PC-3 (cell line): ENCODE measurements around the gene TRPM2. TPM values are rescaled to one million over a fixed set of nuclear protein-coding genes. Genes with fewer than 3 reads are reported as not detected.

Experiments
- ATAC-seq: fragments of 200-7000 bp; cut with Tn5 transposase; 2 replicates; pipeline ENCODE4 v1.9.1; 2020; ENCODE audit warnings: mild to moderate bottlenecking, moderate library complexity
- BruUV-seq: library from RNA; stranded (reverse); fragments of 400-500 nt; replicated peaks from 2 replicates; lab custom pipeline; 2021; lab: Mats Ljungman, UMichigan
- CTCF ChIA-PET: fragments of 300-600 bp; sonication (Branson Sonifier 250); formaldehyde crosslinking; loops from one replicate; lab custom pipeline; 2022; ENCODE audit warnings: antibody characterized with exemption; lab: Charles Lee
- POLR2A ChIA-PET: fragments of 300-600 bp; sonication (Branson Sonifier 250); formaldehyde crosslinking; loops from one replicate; lab custom pipeline; 2022; ENCODE audit warnings: antibody characterized with exemption; ENCODE audit not compliant: unreplicated experiment; lab: Charles Lee
- DNase-seq: peaks from one replicate; pipeline ENCODE4 v3.0.0-alpha.2; 2015
- H2AFZ ChIP-seq: fragments of 300-600 bp; sonication (generic); 2 replicates; pipeline ENCODE4 v1.6.0; 2016; ENCODE audit warnings: antibody characterized with exemption, low read length
- H3F3A ChIP-seq: fragments of 300-600 bp; sonication (generic); one replicate; pipeline ENCODE4 v1.6.0; 2017; ENCODE audit warnings: antibody characterized with exemption, low read length, control low read depth, mild to moderate bottlenecking; ENCODE audit not compliant: unreplicated experiment
- H3K27ac ChIP-seq: fragments of 300-600 bp; sonication (generic); 2 replicates; pipeline ENCODE4 v1.5.1; 2016; ENCODE audit warnings: mild to moderate bottlenecking, low read length
- H3K27me3 ChIP-seq: fragments of 300-600 bp; sonication (generic); 2 replicates; pipeline ENCODE4 v1.6.1; 2016; ENCODE audit warnings: low read length, mixed read lengths
- H3K36me3 ChIP-seq: fragments of 300-600 bp; sonication (generic); 2 replicates; pipeline ENCODE4 v1.6.1; 2016; ENCODE audit warnings: low read depth, mixed run types, low read length, mixed read lengths
- H3K4me1 ChIP-seq: fragments of 300-600 bp; sonication (generic); 2 replicates; pipeline ENCODE4 v1.5.1; 2016; ENCODE audit warnings: low read length; ENCODE audit not compliant: insufficient read depth
- H3K4me2 ChIP-seq: fragments of 300-600 bp; sonication (generic); 2 replicates; pipeline ENCODE4 v1.6.0; 2016; ENCODE audit warnings: low read length
- H3K4me3 ChIP-seq: fragments of 300-600 bp; sonication (generic); 2 replicates; pipeline ENCODE4 v1.5.1; 2016; ENCODE audit warnings: mild to moderate bottlenecking, low read length, mixed read lengths
- H3K79me2 ChIP-seq: fragments of 300-600 bp; sonication (generic); 2 replicates; pipeline ENCODE4 v1.6.1; 2017; ENCODE audit warnings: low read length, mixed read lengths
- H3K9ac ChIP-seq: fragments of 300-600 bp; sonication (generic); 2 replicates; pipeline ENCODE4 v1.6.0; 2016; ENCODE audit warnings: mild to moderate bottlenecking, low read length
- H3K9me2 ChIP-seq: fragments of 300-600 bp; sonication (generic); replicated peaks from 2 replicates; pipeline ENCODE4 v1.6.1; 2016; ENCODE audit warnings: mixed run types, low read length, mixed read lengths
- H3K9me3 ChIP-seq: fragments of 300-600 bp; sonication (generic); 2 replicates; pipeline ENCODE4 v1.6.1; 2016; ENCODE audit warnings: low read length, mixed read lengths
- H4K20me1 ChIP-seq: fragments of 300-600 bp; sonication (generic); 2 replicates; pipeline ENCODE4 v1.6.1; 2016; ENCODE audit warnings: low read length, mixed read lengths
- CTCF ChIP-seq: fragments of 300-600 bp; sonication (generic); conservative IDR thresholded peaks from 2 replicates; pipeline ENCODE4 v1.5.1; 2017; ENCODE audit warnings: antibody characterized with exemption, low read depth, mild to moderate bottlenecking, low read length
- EZH2 ChIP-seq: fragments of 300-600 bp; sonication (generic); IDR thresholded peaks from one replicate; pipeline ENCODE4 v1.6.1; 2017; ENCODE audit warnings: antibody characterized with exemption, mild to moderate bottlenecking, low read length; ENCODE audit not compliant: unreplicated experiment
- EZH2phosphoT487 ChIP-seq: fragments of 300-600 bp; sonication (generic); IDR thresholded peaks from 2 replicates; pipeline ENCODE4 v1.6.1; 2018; ENCODE audit warnings: mild to moderate bottlenecking, antibody characterized with exemption, low read length, borderline replicate concordance
- intact Hi-C: fragments of 100-400 bp; cut with micrococcal nuclease; formaldehyde crosslinking; loops from 2 replicates; pipeline ENCODE4 v1.9.0; 2023
- total RNA-seq: library from RNA; depleted of rRNA; stranded (reverse); fragments of >200 nt; gene quantifications from 2 replicates; pipeline ENCODE4 v1.2.3, GENCODE V29; 2014

TRPM2 gene
- total RNA-seq, 1 experiment from 2014 or later, result 50.0 TPM

GRCh38 chr21:44418108-44418875 is 64.9 kb downstream of the TRPM2 start:
- ChIA-PET POLR2A (no interaction called here), CTCF (no interaction called here)
- no peaks in the 10 kb centered on the region for H3F3A ChIP-seq
- no peaks in the 10 kb centered on the region for H3K27me3 ChIP-seq
- no peaks in the 10 kb centered on the region for H3K79me2 ChIP-seq
- H3K4me1 ChIP-seq, result no peaks in the 10 kb centered on the region
- H3K4me2 ChIP-seq, result no peak overlapping the region
- ATAC-seq (no peak), DNase-seq (no peak)
- no peaks in the 10 kb centered on the region for H3K36me3 ChIP-seq
- no peak overlapping the region for H3K4me3 ChIP-seq
- no peak overlapping the region for H3K9ac ChIP-seq
- H3K27ac ChIP-seq, result no peak overlapping the region
- no peaks in the 10 kb centered on the region for H4K20me1 ChIP-seq
- BruUV-seq, result no TSS peak
- H3K9me3 ChIP-seq, result no peaks in the 10 kb centered on the region
- H2AFZ ChIP-seq, result no peak overlapping the region
- intact Hi-C loops, result no loop called here
- H3K9me2 ChIP-seq, result no peaks in the 10 kb centered on the region
- no peak for TF ChIP-seq EZH2
- TF ChIP-seq EZH2phosphoT487, result no peak
- no peak for TF ChIP-seq CTCF

GRCh38 chr21:44418876-44419230 is 65.4 kb downstream of the TRPM2 start:
- Histone ChIP-seq H3K27me3 (no peaks in the 10 kb centered on the region), H4K20me1 (no peaks in the 10 kb centered on the region), H3K27ac (no peak overlapping the region), H3K9ac (no peak overlapping the region), H3F3A (no peaks in the 10 kb centered on the region), H3K4me1 (no peaks in the 10 kb centered on the region), H3K79me2 (no peaks in the 10 kb centered on the region), H3K9me3 (no peaks in the 10 kb centered on the region), H2AFZ (no peak overlapping the region), H3K9me2 (no peaks in the 10 kb centered on the region), H3K4me2 (no peak overlapping the region), H3K4me3 (no peak overlapping the region), H3K36me3 (no peaks in the 10 kb centered on the region)
- BruUV-seq, result no TSS peak
- intact Hi-C loops, result no loop called here
- DNase-seq, result no peak
- POLR2A ChIA-PET, result no interaction called here
- TF ChIP-seq CTCF (no peak), EZH2phosphoT487 (no peak), EZH2 (no peak)
- ATAC-seq, result no peak
- CTCF ChIA-PET, result no interaction called here

- H4K20me1 ChIP-seq, result no peaks in the 10 kb centered on the region
- H3K9ac ChIP-seq, result no peak overlapping the region
- no peaks in the 10 kb centered on the region for H3K36me3 ChIP-seq
- no peaks in the 10 kb centered on the region for H3K9me2 ChIP-seq
- TF ChIP-seq EZH2phosphoT487, result no peak
- no peak for TF ChIP-seq EZH2
- H3K27me3 ChIP-seq, result no peaks in the 10 kb centered on the region
- intact Hi-C loops, result no loop called here
- no peak overlapping the region for H3K4me3 ChIP-seq
- POLR2A ChIA-PET, result no interaction called here
- H3F3A ChIP-seq, result no peaks in the 10 kb centered on the region
- no peak overlapping the region for H3K27ac ChIP-seq
- DNase-seq (no peak), ATAC-seq (no peak)
- H3K9me3 ChIP-seq, result no peaks in the 10 kb centered on the region
- CTCF ChIA-PET, result no interaction called here
- no peaks in the 10 kb centered on the region for H3K79me2 ChIP-seq
- BruUV-seq, result no TSS peak
- H3K4me2 ChIP-seq, result no peak overlapping the region
- no peak overlapping the region for H2AFZ ChIP-seq
- H3K4me1 ChIP-seq, result no peaks in the 10 kb centered on the region
Measured at GRCh38 chr21:44419679-44420078, 66.3 kb downstream of the TRPM2 start.
